ENCODE results near the gene UPB1.

DNA sequence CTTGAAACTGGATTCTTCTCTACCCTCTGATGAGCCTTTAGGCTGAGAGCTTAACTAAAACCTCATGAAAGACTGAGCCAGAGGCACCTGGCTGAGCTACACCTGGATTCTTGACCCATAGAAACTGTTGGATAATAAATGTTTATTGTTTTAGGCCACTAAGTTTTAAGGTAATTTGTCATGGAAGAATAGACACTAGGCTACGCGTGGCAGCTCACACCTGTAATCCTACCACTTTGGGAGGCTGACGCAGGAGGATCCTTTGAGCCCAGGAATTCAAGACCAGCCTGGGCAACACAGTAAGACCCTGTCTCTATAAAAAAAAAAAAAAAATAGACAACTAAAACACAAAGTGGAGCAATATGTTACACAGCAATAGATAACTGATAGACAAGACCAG, 29.2 kb upstream of the UPB1 start:
- TF ChIP-seq, protein P1, sequence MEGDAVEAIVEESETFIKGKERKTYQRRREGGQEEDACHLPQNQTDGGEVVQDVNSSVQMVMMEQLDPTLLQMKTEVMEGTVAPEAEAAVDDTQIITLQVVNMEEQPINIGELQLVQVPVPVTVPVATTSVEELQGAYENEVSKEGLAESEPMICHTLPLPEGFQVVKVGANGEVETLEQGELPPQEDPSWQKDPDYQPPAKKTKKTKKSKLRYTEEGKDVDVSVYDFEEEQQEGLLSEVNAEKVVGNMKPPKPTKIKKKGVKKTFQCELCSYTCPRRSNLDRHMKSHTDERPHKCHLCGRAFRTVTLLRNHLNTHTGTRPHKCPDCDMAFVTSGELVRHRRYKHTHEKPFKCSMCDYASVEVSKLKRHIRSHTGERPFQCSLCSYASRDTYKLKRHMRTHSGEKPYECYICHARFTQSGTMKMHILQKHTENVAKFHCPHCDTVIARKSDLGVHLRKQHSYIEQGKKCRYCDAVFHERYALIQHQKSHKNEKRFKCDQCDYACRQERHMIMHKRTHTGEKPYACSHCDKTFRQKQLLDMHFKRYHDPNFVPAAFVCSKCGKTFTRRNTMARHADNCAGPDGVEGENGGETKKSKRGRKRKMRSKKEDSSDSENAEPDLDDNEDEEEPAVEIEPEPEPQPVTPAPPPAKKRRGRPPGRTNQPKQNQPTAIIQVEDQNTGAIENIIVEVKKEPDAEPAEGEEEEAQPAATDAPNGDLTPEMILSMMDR (IDR thresholded peaks at IDR 0.05): no peak
- TF ChIP-seq EP300 (IDR thresholded peaks at IDR 0.05) (no peak), POLR2A (IDR thresholded peaks at IDR 0.05) (no peak)
